CD4-positive, CD25-positive, alpha-beta regulatory T cell (primary cell): ENCODE data around the gene KLHL8. TPM values are rescaled to one million over a fixed set of nuclear protein-coding genes. Genes with fewer than 3 reads are reported as not detected.

Experiments
- ATAC-seq, 2 donors: fragments of 150-1000 bp; cut with Tn5 transposase; one replicate each; pipeline ENCODE4 v1.10.0; 2021; ENCODE audit warnings: low read depth in 2 of 2, moderate number of reproducible peaks in 2 of 2, moderate library complexity in 1 of 2
- DNase-seq, 3 donors: peaks; one replicate each; pipeline versions ENCODE4 v3.0.0 to v3.0.0-alpha.2; 2012 to 2022; ENCODE audit warnings: mixed read lengths in 1 of 3
- H3K27ac ChIP-seq: one replicate; pipeline ENCODE4 v1.7.0; 2013; ENCODE audit warnings: mild to moderate bottlenecking, low read length; ENCODE audit not compliant: insufficient read depth, poor library complexity, severe bottlenecking
- H3K27me3 ChIP-seq: one replicate; pipeline ENCODE4 v1.7.0; 2013; ENCODE audit warnings: low read length; ENCODE audit not compliant: control insufficient read depth, insufficient read depth
- H3K36me3 ChIP-seq: one replicate; pipeline ENCODE4 v1.7.0; 2013; ENCODE audit warnings: mild to moderate bottlenecking, low read length, moderate library complexity; ENCODE audit not compliant: control insufficient read depth, insufficient read depth
- H3K4me1 ChIP-seq: 2 replicates; pipeline ENCODE4 v1.7.0; 2013; ENCODE audit warnings: mild to moderate bottlenecking, low read length; ENCODE audit not compliant: insufficient read depth, control insufficient read depth, poor library complexity, severe bottlenecking
- H3K4me3 ChIP-seq: one replicate; pipeline ENCODE4 v1.7.0; 2013; ENCODE audit warnings: low read depth, mild to moderate bottlenecking, low read length, moderate library complexity
- H3K9me3 ChIP-seq, 2 experiments: 1 replicate in 1 of 2; 2 replicates in 1 of 2; pipeline ENCODE4 v1.7.0; 2013; ENCODE audit warnings: low read length in 2 of 2, mild to moderate bottlenecking in 1 of 2, moderate library complexity in 1 of 2; ENCODE audit not compliant: control insufficient read depth in 2 of 2
- H3K27ac Mint-ChIP-seq, 3 donors: one replicate each; pipeline ENCODE4 v1.8.0; 2020 to 2022; ENCODE audit warnings: mild to moderate bottlenecking in 3 of 3, mixed read lengths in 3 of 3, moderate library complexity in 2 of 3
- H3K27me3 Mint-ChIP-seq: one replicate; pipeline ENCODE4 v1.8.0; 2022; ENCODE audit warnings: mild to moderate bottlenecking, mixed read lengths
- H3K36me3 Mint-ChIP-seq: one replicate; pipeline ENCODE4 v1.8.0; 2020; ENCODE audit warnings: mixed read lengths
- H3K4me1 Mint-ChIP-seq, 4 donors: one replicate each; pipeline ENCODE4 v1.8.0; 2020 to 2022; ENCODE audit warnings: mixed read lengths in 4 of 4, mild to moderate bottlenecking in 1 of 4
- H3K4me3 Mint-ChIP-seq, 4 donors: one replicate each; pipeline ENCODE4 v1.8.0; 2020 to 2022; ENCODE audit warnings: mild to moderate bottlenecking in 4 of 4, mixed read lengths in 4 of 4, moderate library complexity in 3 of 4
- H3K9me3 Mint-ChIP-seq, 7 donors: one replicate each; pipeline ENCODE4 v1.8.0; 2020 to 2022; ENCODE audit warnings: mixed read lengths in 7 of 7, mild to moderate bottlenecking in 3 of 7, moderate library complexity in 2 of 7
- polyA plus RNA-seq, 4 donors: library from polyadenylated mRNA; unstranded; fragments of 300-500 nt; fragmentation: Illumina TruSeq; gene quantifications; one replicate each; pipeline ENCODE4 v1.2.3, GENCODE V29; 2021
- total RNA-seq: library from RNA; stranded (reverse); gene quantifications from one replicate; pipeline ENCODE4 v1.2.3, GENCODE V29; 2022

KLHL8 gene
- total and polyA plus RNA-seq, 5 donors from 2014 or later = 5.7 to 11.1 (median 9.1) TPM

DNA sequence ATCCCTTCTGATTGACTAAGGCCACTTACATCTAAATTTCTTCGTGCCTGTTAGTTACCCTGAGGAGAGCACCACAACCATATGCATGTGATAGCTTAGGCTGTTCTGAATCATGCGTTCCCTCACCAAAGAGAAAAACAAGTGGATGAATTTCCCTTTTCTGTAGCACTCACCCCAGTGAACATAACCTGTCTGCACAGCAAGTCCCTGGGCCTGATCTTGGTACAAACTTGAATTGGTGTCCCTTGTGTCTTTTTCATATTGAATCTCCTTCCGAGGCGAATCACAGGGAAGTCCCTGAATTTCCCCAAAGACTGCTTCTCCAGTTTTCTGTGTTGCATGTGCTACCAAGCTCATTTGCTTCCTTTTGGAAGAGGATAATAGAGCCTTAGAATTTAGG, 100.4 kb downstream of the KLHL8 start:
- ATAC-seq = no peak
- Histone ChIP-seq H3K27ac (no peak overlapping the region), H3K4me3 (no peak overlapping the region), H3K27me3 (no peaks in the 10 kb centered on the region), H3K9me3 (no peaks in the 10 kb centered on the region), H3K4me1 (no peaks in the 10 kb centered on the region), H3K36me3 (peaks cover 60% of the 10 kb centered on the region)
- Mint-ChIP-seq H3K27me3 (no peaks in the 10 kb centered on the region), H3K4me3 (no peak overlapping the region), H3K4me1 (peaks cover 24 to 33% (median 28%) of the 10 kb centered on the region in 4 donors), H3K27ac (peak overlapping the region in 1 of 3 donors; percentile 18), H3K36me3 (peaks cover 43% of the 10 kb centered on the region), H3K9me3 (no peaks in the 10 kb centered on the region)
- no peak for DNase-seq

DNA sequence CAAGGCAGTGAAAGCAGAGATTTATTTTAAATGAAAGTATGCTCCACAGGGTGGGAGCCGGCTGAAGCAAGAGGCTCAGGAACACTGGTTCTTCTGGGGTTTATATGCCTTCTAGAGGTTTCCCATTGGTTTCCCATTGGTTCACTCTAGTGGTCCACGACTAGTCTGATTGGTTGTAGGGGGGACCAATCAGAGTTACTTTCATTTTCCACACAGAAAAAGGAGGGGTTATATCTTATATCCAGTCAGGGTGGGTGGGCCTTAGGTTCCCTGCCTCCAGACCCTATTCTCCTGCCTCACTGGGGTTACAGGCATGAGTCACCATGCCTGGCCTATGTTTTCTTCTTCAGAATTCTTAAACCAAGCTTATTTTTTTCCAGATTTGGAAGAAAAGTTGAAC, 101.6 kb downstream of the KLHL8 start:
- Mint-ChIP-seq H3K4me3 (no peak overlapping the region), H3K4me1 (peaks cover 24 to 33% (median 28%) of the 10 kb centered on the region in 4 donors), H3K9me3 (no peaks in the 10 kb centered on the region), H3K27me3 (no peaks in the 10 kb centered on the region), H3K36me3 (peaks cover 37% of the 10 kb centered on the region), H3K27ac (no peak overlapping the region)
- Histone ChIP-seq H3K27ac (no peak overlapping the region), H3K36me3 (peaks cover 57% of the 10 kb centered on the region), H3K4me1 (no peaks in the 10 kb centered on the region), H3K4me3 (no peak overlapping the region), H3K27me3 (no peaks in the 10 kb centered on the region), H3K9me3 (no peaks in the 10 kb centered on the region)
- DNase-seq (no peak), ATAC-seq (no peak)

DNA sequence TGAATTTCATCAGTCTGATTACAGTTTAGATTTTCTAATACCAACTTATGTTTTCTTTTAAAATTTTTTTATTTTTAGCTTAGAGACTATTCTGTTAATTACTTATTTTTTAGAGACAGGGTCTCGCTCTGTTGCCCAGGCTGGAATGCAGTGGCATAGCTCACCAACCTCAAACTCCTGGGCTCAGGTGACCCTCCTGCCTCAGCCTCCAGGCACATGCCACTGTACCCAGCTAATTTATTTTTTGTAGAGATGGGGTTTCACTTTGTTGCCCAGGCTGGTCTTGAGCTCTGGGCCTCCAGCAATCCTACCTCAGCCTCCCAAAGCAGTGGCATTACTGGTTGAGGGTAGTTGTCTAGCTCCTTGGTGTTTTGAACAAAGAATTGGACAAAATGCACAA, 102.0 kb downstream of the KLHL8 start:
- ATAC-seq (no peak), DNase-seq (no peak)
- Mint-ChIP-seq H3K36me3 (peaks cover 37% of the 10 kb centered on the region), H3K27me3 (no peaks in the 10 kb centered on the region), H3K9me3 (no peaks in the 10 kb centered on the region), H3K27ac (no peak overlapping the region), H3K4me1 (peaks cover 24 to 33% (median 26%) of the 10 kb centered on the region in 4 donors), H3K4me3 (no peak overlapping the region)
- Histone ChIP-seq H3K4me3 (no peak overlapping the region), H3K27me3 (no peaks in the 10 kb centered on the region), H3K36me3 (peaks cover 56% of the 10 kb centered on the region), H3K27ac (no peak overlapping the region), H3K4me1 (no peaks in the 10 kb centered on the region), H3K9me3 (no peaks in the 10 kb centered on the region)

DNA sequence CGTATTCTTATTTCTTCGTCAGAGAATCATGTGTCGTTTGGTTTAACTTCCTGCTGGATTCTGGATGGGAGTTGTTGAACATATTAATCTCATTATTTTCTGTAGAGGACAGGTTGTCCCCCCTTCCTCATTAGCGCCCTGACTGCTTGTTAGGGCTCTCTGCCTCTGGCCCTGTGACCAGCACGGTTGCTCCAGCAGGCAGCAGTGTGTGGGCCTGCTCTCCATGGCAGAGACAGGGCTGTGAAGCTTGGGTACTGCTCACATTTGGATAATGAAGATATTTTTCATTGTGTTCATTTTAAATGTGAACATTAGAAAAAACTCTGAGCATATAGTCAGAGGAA, 102.7 kb downstream of the KLHL8 start:
- DNase-seq (no peak), ATAC-seq (no peak)
- Histone ChIP-seq H3K27me3 (no peaks in the 10 kb centered on the region), H3K27ac (no peak overlapping the region), H3K9me3 (no peaks in the 10 kb centered on the region), H3K36me3 (peaks cover 56% of the 10 kb centered on the region), H3K4me3 (no peak overlapping the region), H3K4me1 (no peaks in the 10 kb centered on the region)
- Mint-ChIP-seq H3K27ac (no peak overlapping the region), H3K9me3 (no peaks in the 10 kb centered on the region), H3K27me3 (no peaks in the 10 kb centered on the region), H3K4me1 (peaks cover 24 to 33% (median 27%) of the 10 kb centered on the region in 4 donors), H3K36me3 (peaks cover 40% of the 10 kb centered on the region), H3K4me3 (no peak overlapping the region)

DNA sequence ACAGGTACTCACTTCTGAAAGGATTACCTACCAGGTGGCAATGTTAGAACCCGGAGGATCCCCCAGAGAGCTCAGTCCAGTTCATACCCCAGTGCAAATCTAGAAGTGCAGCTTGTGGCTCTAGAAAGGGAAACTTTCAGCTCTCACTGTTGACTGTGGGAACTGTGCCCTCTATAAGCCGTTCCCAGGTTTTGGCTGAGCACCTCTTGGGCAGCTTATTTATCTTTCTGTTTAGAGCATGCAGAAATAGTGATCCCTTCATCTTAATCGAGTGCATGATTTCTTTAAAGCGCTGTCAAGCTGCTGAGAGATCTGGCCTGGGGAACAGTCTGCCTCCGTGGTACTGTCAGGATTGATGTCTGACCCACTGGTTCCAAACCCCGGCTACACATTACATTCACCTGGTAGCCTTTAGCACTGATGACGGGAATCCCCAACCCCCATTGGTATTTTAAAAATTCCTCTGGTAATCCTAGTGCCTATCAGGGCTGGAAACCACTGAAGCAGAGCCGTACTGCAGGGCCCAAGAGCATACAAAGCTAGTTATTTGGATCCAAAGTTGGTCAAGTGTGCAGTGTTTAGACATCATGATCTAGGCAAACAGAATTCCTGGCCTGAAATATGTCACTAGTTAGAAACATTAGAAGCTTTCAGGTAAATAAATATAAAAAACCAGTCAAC, 103.2 kb downstream of the KLHL8 start:
- Histone ChIP-seq H3K4me1 (no peaks in the 10 kb centered on the region), H3K27me3 (no peaks in the 10 kb centered on the region), H3K36me3 (peaks cover 60% of the 10 kb centered on the region), H3K9me3 (no peaks in the 10 kb centered on the region), H3K27ac (no peak overlapping the region), H3K4me3 (no peak overlapping the region)
- Mint-ChIP-seq H3K36me3 (peaks cover 45% of the 10 kb centered on the region), H3K27me3 (no peaks in the 10 kb centered on the region), H3K9me3 (no peaks in the 10 kb centered on the region), H3K4me1 (peaks cover 20 to 33% (median 27%) of the 10 kb centered on the region in 4 donors), H3K4me3 (no peak overlapping the region), H3K27ac (peak overlapping the region in 2 of 3 donors; percentile 33 to 73)
- no peak for DNase-seq
- ATAC-seq = no peak

DNA sequence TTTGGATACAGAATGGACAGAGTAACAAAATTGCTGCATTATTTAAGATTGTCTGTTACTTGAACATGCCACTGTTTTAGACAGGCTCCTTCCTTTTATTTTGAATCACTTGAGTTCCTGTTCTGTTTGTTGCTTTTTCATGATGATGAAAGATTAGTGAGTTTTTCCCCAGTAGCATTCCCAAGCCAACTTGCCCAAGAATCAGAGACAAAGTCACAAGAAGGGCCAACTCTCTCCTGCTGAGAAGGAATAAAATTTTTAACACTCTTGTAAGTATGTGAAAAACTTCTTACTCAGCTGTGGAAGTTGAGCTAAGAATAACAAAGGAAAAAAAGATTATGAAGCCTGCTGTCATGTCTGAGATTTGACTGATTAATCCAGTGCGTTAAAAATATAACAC, 104.2 kb downstream of the KLHL8 start:
- H3K27ac ChIP-seq = no peak overlapping the region
- Mint-ChIP-seq H3K36me3 (peaks cover 49% of the 10 kb centered on the region), H3K4me1 (peaks cover 10 to 28% (median 18%) of the 10 kb centered on the region in 4 donors), H3K27ac (peak overlapping the region in 2 of 3 donors; percentile 33 to 73), H3K4me3 (no peak overlapping the region), H3K27me3 (no peaks in the 10 kb centered on the region), H3K9me3 (no peaks in the 10 kb centered on the region)
- no peak for ATAC-seq
- peaks cover 63% of the 10 kb centered on the region for H3K36me3 ChIP-seq
- no peaks in the 10 kb centered on the region for H3K9me3 ChIP-seq
- H3K4me1 ChIP-seq = no peaks in the 10 kb centered on the region
- H3K4me3 ChIP-seq = no peak overlapping the region
- no peak for DNase-seq
- H3K27me3 ChIP-seq = no peaks in the 10 kb centered on the region

DNA sequence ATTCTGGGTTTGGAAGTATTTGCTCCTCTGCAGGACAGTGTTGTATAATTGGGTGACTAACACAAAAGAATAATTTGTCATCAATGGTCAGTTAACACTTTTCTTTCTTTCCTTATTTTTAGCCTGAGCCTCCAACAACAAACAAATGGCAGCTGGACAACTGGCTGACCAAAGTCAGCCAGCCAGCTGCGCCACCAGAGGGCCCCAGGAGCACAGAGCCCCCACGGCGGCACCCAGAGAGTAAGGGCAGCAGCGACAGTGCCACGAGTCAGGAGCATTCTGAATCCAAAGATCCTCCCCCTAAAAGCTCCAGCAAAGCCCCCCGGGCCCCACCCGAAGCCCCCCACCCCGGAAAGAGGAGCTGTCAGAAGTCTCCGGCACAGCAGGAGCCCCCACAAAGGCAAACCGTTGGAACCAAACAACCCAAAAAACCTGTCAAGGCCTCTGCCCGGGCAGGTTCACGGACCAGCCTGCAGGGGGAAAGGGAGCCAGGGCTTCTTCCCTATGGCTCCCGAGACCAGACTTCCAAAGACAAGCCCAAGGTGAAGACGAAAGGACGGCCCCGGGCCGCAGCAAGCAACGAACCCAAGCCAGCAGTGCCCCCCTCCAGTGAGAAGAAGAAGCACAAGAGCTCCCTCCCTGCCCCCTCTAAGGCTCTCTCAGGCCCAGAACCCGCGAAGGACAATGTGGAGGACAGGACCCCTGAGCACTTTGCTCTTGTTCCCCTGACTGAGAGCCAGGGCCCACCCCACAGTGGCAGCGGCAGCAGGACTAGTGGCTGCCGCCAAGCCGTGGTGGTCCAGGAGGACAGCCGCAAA, 106.0 kb downstream of the KLHL8 start:
- Mint-ChIP-seq H3K36me3 (peaks cover 34% of the 10 kb centered on the region), H3K4me3 (no peak overlapping the region), H3K27me3 (no peaks in the 10 kb centered on the region), H3K4me1 (peaks cover 5 to 17% (median 8%) of the 10 kb centered on the region in 4 donors), H3K9me3 (no peaks in the 10 kb centered on the region), H3K27ac (no peak overlapping the region)
- Histone ChIP-seq H3K4me3 (no peak overlapping the region), H3K27me3 (no peaks in the 10 kb centered on the region), H3K27ac (no peak overlapping the region), H3K36me3 (peaks cover 45% of the 10 kb centered on the region), H3K9me3 (no peaks in the 10 kb centered on the region), H3K4me1 (no peaks in the 10 kb centered on the region)
- ATAC-seq = no peak
- no peak for DNase-seq
